HepG2 (cell line): ENCODE data around the gene RAPGEF5. TPM values are rescaled to one million over a fixed set of nuclear protein-coding genes. Genes with fewer than 3 reads are reported as not detected.

ENCODE experiments used
- ADNP ChIP-seq: sonication (generic); formaldehyde crosslinking; IDR thresholded peaks from 2 replicates; pipeline ENCODE4 v1.4.0; 2020; ENCODE audit warnings: missing genetic modification reagents
- ARID5B ChIP-seq: IDR thresholded peaks from 2 replicates; pipeline ENCODE4 v1.4.0; 2020; ENCODE audit warnings: mild to moderate bottlenecking, missing genetic modification reagents
- KIAA2018 ChIP-seq: sonication (generic); formaldehyde crosslinking; IDR thresholded peaks from 2 replicates; pipeline ENCODE4 v1.5.0; 2020; ENCODE audit warnings: mild to moderate bottlenecking, missing genetic modification reagents, borderline replicate concordance
- MATR3 ChIP-seq: sonication (generic); formaldehyde crosslinking; IDR thresholded peaks from 2 replicates; pipeline ENCODE4 v1.4.0; 2020; ENCODE audit warnings: missing genetic modification reagents
- PCBP2 ChIP-seq: fragments of 200-400 bp; formaldehyde crosslinking; optimal IDR thresholded peaks from 2 replicates; pipeline ENCODE3; 2018; ENCODE audit warnings: low read length, low read depth; ENCODE audit not compliant: poor library complexity, severe bottlenecking
- RXRB ChIP-seq: IDR thresholded peaks from 2 replicates; pipeline ENCODE4 v1.6.1; 2016; ENCODE audit warnings: borderline replicate concordance, missing genetic modification reagents, missing compliant biosample characterization
- ZNF142 ChIP-seq: sonication (generic); formaldehyde crosslinking; IDR thresholded peaks from 2 replicates; pipeline ENCODE4 v1.4.0; 2020; ENCODE audit warnings: missing genetic modification reagents
- ZNF264 ChIP-seq: sonication (generic); formaldehyde crosslinking; IDR thresholded peaks from 2 replicates; pipeline ENCODE4 v1.4.0; 2020; ENCODE audit warnings: missing genetic modification reagents
- ZNF703 ChIP-seq: sonication (generic); formaldehyde crosslinking; IDR thresholded peaks from 2 replicates; pipeline ENCODE4 v1.5.1; 2020; ENCODE audit warnings: missing genetic modification reagents, mild to moderate bottlenecking, moderate library complexity, borderline replicate concordance
- ZNF746 ChIP-seq: sonication (generic); formaldehyde crosslinking; IDR thresholded peaks from 2 replicates; pipeline ENCODE4 v1.8.0; 2022; ENCODE audit warnings: mild to moderate bottlenecking, missing genetic modification reagents
- polyA plus RNA-seq, 8 experiments: library from polyadenylated mRNA; depleted of rRNA in 3 of 8; stranded (reverse) in 7 of 8; unstranded in 1 of 8; fragments of >200 nt; fragmentation: Illumina TruSeq in 4 of 8; extraction: Trizol in 4 of 8; gene quantifications; 2 replicates each; pipeline versions ENCODE4 v1.2.1 to v1.2.3, GENCODE V29; 2011 to 2016; ENCODE audit warnings: low read depth in 4 of 8, missing spikeins in 1 of 8, mixed read lengths in 1 of 8; ENCODE audit not compliant: insufficient read depth in 1 of 8
- total RNA-seq, 5 experiments: library from RNA; depleted of rRNA; stranded (reverse); fragments of >200 nt; fragmentation: Illumina TruSeq; extraction: Trizol; gene quantifications; 2 replicates each; pipeline ENCODE4 v1.2.3, GENCODE V29; 2016; ENCODE audit warnings: low read depth in 1 of 5

Gene RAPGEF5
- total and polyA plus RNA-seq, 2 of the 13 experiments (the other 11 are each of a cell fraction or from before 2014, with no cell fraction given), result 17.1 to 23.4 TPM

- peak; percentile 82 for TF ChIP-seq ARID5B
- TF ChIP-seq ZNF746, result no peak
- TF ChIP-seq RXRB, result peak; percentile 29; the same call in 1 of the 2 replicates
- TF ChIP-seq ZNF142 (CRISPR knock-in tag), result no peak
- TF ChIP-seq ADNP, result no peak
- TF ChIP-seq KIAA2018 (CRISPR knock-in tag), result no peak
- no peak for TF ChIP-seq ZNF703 (CRISPR knock-in tag)
- TF ChIP-seq ZNF264, result 0 out of 2 replicates have a peak, but pooled peaks have one; percentile 23
- no peak for TF ChIP-seq MATR3
- no peak for TF ChIP-seq PCBP2
These were observed 6.3 kb downstream of the RAPGEF5 start (continued) for GRCh38 chr7:22350466-22351328.
